ENCODE data around the gene BCR. TPM values are rescaled to one million over a fixed set of nuclear protein-coding genes. Genes with fewer than 3 reads are reported as not detected.
A peak's percentile ranks its signal among the peaks of the same experiment; 100 is the strongest.

The BCR gene
- total and polyA plus RNA-seq, 2 of the 13 experiments (the other 11 are each of a cell fraction or from before 2014, with no cell fraction given) = 19.9 to 33.6 TPM

DNA sequence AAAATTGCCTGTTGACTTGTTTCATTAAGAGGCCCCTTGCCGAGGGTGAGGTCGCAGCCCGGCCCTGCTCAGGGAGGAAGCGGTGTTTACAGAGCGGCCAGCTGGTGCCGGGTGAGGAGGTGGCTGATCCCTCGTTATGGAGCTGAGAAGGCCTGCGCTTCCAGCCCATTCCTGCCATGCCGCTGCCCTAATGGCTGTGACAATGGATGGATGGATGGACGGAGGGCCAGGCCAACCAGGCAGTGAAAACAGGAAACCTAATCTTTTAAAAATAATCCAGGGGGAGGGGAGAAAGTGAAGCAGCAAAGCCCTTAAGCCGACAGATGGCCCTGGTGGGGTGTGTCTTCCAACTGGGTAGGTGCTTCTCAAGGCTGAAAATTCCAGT, 38.5 kb downstream of the BCR start (continued):
- TF ChIP-seq, protein P1, sequence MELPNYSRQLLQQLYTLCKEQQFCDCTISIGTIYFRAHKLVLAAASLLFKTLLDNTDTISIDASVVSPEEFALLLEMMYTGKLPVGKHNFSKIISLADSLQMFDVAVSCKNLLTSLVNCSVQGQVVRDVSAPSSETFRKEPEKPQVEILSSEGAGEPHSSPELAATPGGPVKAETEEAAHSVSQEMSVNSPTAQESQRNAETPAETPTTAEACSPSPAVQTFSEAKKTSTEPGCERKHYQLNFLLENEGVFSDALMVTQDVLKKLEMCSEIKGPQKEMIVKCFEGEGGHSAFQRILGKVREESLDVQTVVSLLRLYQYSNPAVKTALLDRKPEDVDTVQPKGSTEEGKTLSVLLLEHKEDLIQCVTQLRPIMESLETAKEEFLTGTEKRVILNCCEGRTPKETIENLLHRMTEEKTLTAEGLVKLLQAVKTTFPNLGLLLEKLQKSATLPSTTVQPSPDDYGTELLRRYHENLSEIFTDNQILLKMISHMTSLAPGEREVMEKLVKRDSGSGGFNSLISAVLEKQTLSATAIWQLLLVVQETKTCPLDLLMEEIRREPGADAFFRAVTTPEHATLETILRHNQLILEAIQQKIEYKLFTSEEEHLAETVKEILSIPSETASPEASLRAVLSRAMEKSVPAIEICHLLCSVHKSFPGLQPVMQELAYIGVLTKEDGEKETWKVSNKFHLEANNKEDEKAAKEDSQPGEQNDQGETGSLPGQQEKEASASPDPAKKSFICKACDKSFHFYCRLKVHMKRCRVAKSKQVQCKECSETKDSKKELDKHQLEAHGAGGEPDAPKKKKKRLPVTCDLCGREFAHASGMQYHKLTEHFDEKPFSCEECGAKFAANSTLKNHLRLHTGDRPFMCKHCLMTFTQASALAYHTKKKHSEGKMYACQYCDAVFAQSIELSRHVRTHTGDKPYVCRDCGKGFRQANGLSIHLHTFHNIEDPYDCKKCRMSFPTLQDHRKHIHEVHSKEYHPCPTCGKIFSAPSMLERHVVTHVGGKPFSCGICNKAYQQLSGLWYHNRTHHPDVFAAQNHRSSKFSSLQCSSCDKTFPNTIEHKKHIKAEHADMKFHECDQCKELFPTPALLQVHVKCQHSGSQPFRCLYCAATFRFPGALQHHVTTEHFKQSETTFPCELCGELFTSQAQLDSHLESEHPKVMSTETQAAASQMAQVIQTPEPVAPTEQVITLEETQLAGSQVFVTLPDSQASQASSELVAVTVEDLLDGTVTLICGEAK (IDR thresholded peaks at IDR 0.05) = no peak
- TF ChIP-seq, protein P1 (CRISPR knock-in tag; IDR thresholded peaks at IDR 0.05) = no peak
- TF ChIP-seq SETDB1 (CRISPR knock-in tag; IDR thresholded peaks at IDR 0.05; ENCODE audit: borderline replicate concordance) (no peak), HNRNPH1 (optimal IDR thresholded peaks at IDR 0.05; ENCODE audit: low read depth, low read length) (no peak), ZNF230 (CRISPR knock-in tag; IDR thresholded peaks at IDR 0.05) (0 out of 2 replicates have a peak, but pooled peaks have one; percentile 21), PHF21A (CRISPR knock-in tag; IDR thresholded peaks at IDR 0.05) (peak; percentile 61; the same call in 1 of the 2 replicates), POGZ (CRISPR knock-in tag; IDR thresholded peaks at IDR 0.05) (no peak), CCDC6 (CRISPR knock-in tag; IDR thresholded peaks at IDR 0.05) (no peak), ZNF570 (CRISPR knock-in tag; IDR thresholded peaks at IDR 0.05; ENCODE audit: borderline replicate concordance) (no peak), EP300 (IDR thresholded peaks at IDR 0.05; ENCODE audit: low read depth in 2 of 2, low read length in 2 of 2) (no peak), EP300 (CRISPR knock-in tag; IDR thresholded peaks at IDR 0.05; ENCODE audit: borderline replicate concordance) (no peak), ZNF563 (CRISPR knock-in tag; IDR thresholded peaks at IDR 0.05) (peak; percentile 54; the same call in 1 of the 2 replicates)
- TF ChIP-seq, protein P2, sequence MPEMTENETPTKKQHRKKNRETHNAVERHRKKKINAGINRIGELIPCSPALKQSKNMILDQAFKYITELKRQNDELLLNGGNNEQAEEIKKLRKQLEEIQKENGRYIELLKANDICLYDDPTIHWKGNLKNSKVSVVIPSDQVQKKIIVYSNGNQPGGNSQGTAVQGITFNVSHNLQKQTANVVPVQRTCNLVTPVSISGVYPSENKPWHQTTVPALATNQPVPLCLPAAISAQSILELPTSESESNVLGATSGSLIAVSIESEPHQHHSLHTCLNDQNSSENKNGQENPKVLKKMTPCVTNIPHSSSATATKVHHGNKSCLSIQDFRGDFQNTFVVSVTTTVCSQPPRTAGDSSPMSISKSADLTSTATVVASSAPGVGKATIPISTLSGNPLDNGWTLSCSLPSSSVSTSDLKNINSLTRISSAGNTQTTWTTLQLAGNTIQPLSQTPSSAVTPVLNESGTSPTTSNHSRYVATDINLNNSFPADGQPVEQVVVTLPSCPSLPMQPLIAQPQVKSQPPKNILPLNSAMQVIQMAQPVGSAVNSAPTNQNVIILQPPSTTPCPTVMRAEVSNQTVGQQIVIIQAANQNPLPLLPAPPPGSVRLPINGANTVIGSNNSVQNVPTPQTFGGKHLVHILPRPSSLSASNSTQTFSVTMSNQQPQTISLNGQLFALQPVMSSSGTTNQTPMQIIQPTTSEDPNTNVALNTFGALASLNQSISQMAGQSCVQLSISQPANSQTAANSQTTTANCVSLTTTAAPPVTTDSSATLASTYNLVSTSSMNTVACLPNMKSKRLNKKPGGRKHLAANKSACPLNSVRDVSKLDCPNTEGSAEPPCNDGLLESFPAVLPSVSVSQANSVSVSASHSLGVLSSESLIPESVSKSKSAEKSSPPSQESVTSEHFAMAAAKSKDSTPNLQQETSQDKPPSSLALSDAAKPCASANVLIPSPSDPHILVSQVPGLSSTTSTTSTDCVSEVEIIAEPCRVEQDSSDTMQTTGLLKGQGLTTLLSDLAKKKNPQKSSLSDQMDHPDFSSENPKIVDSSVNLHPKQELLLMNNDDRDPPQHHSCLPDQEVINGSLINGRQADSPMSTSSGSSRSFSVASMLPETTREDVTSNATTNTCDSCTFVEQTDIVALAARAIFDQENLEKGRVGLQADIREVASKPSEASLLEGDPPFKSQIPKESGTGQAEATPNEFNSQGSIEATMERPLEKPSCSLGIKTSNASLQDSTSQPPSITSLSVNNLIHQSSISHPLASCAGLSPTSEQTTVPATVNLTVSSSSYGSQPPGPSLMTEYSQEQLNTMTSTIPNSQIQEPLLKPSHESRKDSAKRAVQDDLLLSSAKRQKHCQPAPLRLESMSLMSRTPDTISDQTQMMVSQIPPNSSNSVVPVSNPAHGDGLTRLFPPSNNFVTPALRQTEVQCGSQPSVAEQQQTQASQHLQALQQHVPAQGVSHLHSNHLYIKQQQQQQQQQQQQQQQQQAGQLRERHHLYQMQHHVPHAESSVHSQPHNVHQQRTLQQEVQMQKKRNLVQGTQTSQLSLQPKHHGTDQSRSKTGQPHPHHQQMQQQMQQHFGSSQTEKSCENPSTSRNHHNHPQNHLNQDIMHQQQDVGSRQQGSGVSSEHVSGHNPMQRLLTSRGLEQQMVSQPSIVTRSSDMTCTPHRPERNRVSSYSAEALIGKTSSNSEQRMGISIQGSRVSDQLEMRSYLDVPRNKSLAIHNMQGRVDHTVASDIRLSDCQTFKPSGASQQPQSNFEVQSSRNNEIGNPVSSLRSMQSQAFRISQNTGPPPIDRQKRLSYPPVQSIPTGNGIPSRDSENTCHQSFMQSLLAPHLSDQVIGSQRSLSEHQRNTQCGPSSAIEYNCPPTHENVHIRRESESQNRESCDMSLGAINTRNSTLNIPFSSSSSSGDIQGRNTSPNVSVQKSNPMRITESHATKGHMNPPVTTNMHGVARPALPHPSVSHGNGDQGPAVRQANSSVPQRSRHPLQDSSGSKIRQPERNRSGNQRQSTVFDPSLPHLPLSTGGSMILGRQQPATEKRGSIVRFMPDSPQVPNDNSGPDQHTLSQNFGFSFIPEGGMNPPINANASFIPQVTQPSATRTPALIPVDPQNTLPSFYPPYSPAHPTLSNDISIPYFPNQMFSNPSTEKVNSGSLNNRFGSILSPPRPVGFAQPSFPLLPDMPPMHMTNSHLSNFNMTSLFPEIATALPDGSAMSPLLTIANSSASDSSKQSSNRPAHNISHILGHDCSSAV (CRISPR knock-in tag; IDR thresholded peaks at IDR 0.05; ENCODE audit: borderline replicate concordance) = no peak
